ENCODE results near the gene PRSS27. TPM values are rescaled to one million over a fixed set of nuclear protein-coding genes. Genes with fewer than 3 reads are reported as not detected.
A peak's percentile ranks its signal among the peaks of the same experiment; 100 is the strongest.

Gene PRSS27
- total and polyA plus RNA-seq, 2 of the 8 experiments (the other 6 are each of a cell fraction or from before 2014, with no cell fraction given) = 1.3 to 7.5 TPM

GRCh38 chr16:2715966-2716885, 3.8 kb downstream of the PRSS27 start:
- Histone ChIP-seq H3K9ac (replicated peaks in 1 of 4; ENCODE audit: extremely low read depth in 1 of 4, low read depth in 3 of 4, low read length in 3 of 4) (no peak overlapping the region), H3K23me2 (ENCODE audit: low read depth, low read length) (no peaks in the 10 kb centered on the region; the same call in 1 of the 2 replicates), H3K79me1 (ENCODE audit: low read depth, low read length) (no peaks in the 10 kb centered on the region), H4K20me1 (replicated peaks in 1 of 2; ENCODE audit: control insufficient read depth in 1 of 2, insufficient read depth in 2 of 2, low read length in 2 of 2) (peaks cover 2 to 5% of the 10 kb centered on the region in 2 experiments), H3K56ac (replicated peaks; ENCODE audit: insufficient read length, low read depth, low read length) (no peak overlapping the region), H2AK5ac (ENCODE audit: low read depth, low read length) (no peak overlapping the region), H3K4me3 (ENCODE audit: extremely low read depth in 1 of 4, insufficient read depth in 2 of 4, low read depth in 3 of 4, low read length in 4 of 4) (peak overlapping the region in 1 of 4 experiments; percentile 40; a peak in 1 of 8 replicates), H3K4ac (replicated peaks; ENCODE audit: insufficient read length, low read depth, low read length) (no peak overlapping the region), H3K4me1 (replicated peaks in 1 of 4; ENCODE audit: control insufficient read depth in 3 of 4, insufficient read depth in 4 of 4, low read length in 3 of 4) (peaks cover 0 to 12% (median 5%) of the 10 kb centered on the region in 4 experiments; a peak in 4 of 7 replicates), H3K23ac (ENCODE audit: insufficient read length) (no peak overlapping the region), H4K5ac (ENCODE audit: insufficient read length, low read depth, low read length) (no peak overlapping the region), H2BK20ac (ENCODE audit: low read length) (no peak overlapping the region), H3K4me2 (ENCODE audit: insufficient read depth in 1 of 2, low read depth in 2 of 2, low read length in 2 of 2) (peak overlapping the region in 1 of 2 experiments; percentile 60; a peak in 2 of 4 replicates), H2BK12ac (ENCODE audit: low read depth, low read length) (no peak overlapping the region), H3K18ac (ENCODE audit: extremely low read depth, low read length) (no peak overlapping the region), H2BK120ac (replicated peaks; ENCODE audit: low read depth, low read length) (no peak overlapping the region), H2BK5ac (ENCODE audit: low read depth, low read length) (no peak overlapping the region), H2AFZ (ENCODE audit: low read length) (no peak overlapping the region), H3K27me3 (replicated peaks in 1 of 4; ENCODE audit: control insufficient read depth in 3 of 4, extremely low read depth in 1 of 4, insufficient read depth in 3 of 4, low read length in 3 of 4) (no peaks in the 10 kb centered on the region; a peak in 1 of 7 replicates), H3K36me3 (ENCODE audit: control insufficient read depth in 2 of 4, insufficient read depth in 4 of 4, low read length in 3 of 4) (no peaks in the 10 kb centered on the region), H3K79me2 (ENCODE audit: control insufficient read depth in 1 of 2, insufficient read depth in 2 of 2, low read length in 2 of 2) (no peaks in the 10 kb centered on the region), H3K9me3 (ENCODE audit: insufficient read depth in 2 of 2, low read depth in 1 of 2, low read length in 1 of 2) (no peaks in the 10 kb centered on the region), H4K8ac (ENCODE audit: extremely low read depth, insufficient read depth, low read length) (no peak overlapping the region), H2BK15ac (ENCODE audit: low read length) (no peak overlapping the region), H3K27ac (ENCODE audit: low read depth, low read length) (no peak overlapping the region), H3K14ac (ENCODE audit: insufficient read length) (no peak overlapping the region), H4K91ac (replicated peaks; ENCODE audit: insufficient read length, low read length) (no peak overlapping the region)
- FAIRE-seq = no peak
- 82% methylated on average over 15 of the region's 17 CpGs; no CpG with 5 or more reads in 1 of the 2 experiments for WGBS, 2 experiments (ENCODE audit: extremely low coverage in 1 of 2, insufficient coverage in 1 of 2, insufficient read length in 1 of 2, insufficient replicate concordance in 2 of 2, low coverage in 1 of 2, low lambda C conversion rate in 2 of 2, missing lambda C conversion rate in 1 of 2)
- POLR2A ChIA-PET (ENCODE audit: partially characterized antibody) = interaction anchor here (0.8 to 1.6 kb wide), 2 partner anchors 35 to 37 kb away, joined by 3 to 5 read pairs; no protein-coding TSS in a partner anchor
- CTCF ChIA-PET (ENCODE audit: partially characterized antibody) = interaction anchor here (0.6 to 1.1 kb wide), 2 partner anchors 68 to 459 kb away, joined by 3 read pairs; no protein-coding TSS in a partner anchor
- no peak for DNase-seq (ENCODE audit: low read depth in 1 of 2, low spot score in 2 of 2)
- TF ChIP-seq SUZ12 (IDR thresholded peaks at IDR 0.05; ENCODE audit: low read length) = no peak
- no peak for TF ChIP-seq EZH2 (IDR thresholded peaks at IDR 0.05; ENCODE audit: low read depth, low read length, severe bottlenecking)
- no peak for TF ChIP-seq TBP (IDR thresholded peaks at IDR 0.05; ENCODE audit: low read depth, low read length)
- TF ChIP-seq KDM1A (IDR thresholded peaks at IDR 0.05; ENCODE audit: borderline replicate concordance, low read length) = no peak
- TF ChIP-seq TAF1 (IDR thresholded peaks at IDR 0.05; ENCODE audit: low read depth, low read length) = no peak
- no peak for TF ChIP-seq TAF7 (optimal IDR thresholded peaks at IDR 0.05; ENCODE audit: borderline replicate concordance, low read depth, low read length)
- TF ChIP-seq CBX8 (IDR thresholded peaks at IDR 0.05; ENCODE audit: borderline replicate concordance, low read depth, low read length) = no peak
- TF ChIP-seq PHF8 (conservative IDR thresholded peaks at IDR 0.05; ENCODE audit: low read depth, low read length) = no peak
- TF ChIP-seq USF2 (IDR thresholded peaks at IDR 0.05; ENCODE audit: low read length) = no peak
